Measurements from ENCODE around the gene PHF19.

GRCh38 chr9:120900824-120901223 lies 23.8 kb upstream of the PHF19 start:
- TF ChIP-seq EZH2 (IDR thresholded peaks at IDR 0.05) (no peak), POLR2AphosphoS5 (IDR thresholded peaks at IDR 0.05; ENCODE audit: borderline replicate concordance, low read depth, low read length) (no peak), FOXP2 (optimal IDR thresholded peaks at IDR 0.05; ENCODE audit: control extremely low read depth, extremely low read length, insufficient read depth) (no peak)
